ENCODE measurements around the gene AGAP1.
"Not testable (repeated sequence)": the region's sequence is repeated elsewhere in the genome, so short reads cannot be mapped to it uniquely, and the experiment has no call there.

The AGAP1 gene

DNA sequence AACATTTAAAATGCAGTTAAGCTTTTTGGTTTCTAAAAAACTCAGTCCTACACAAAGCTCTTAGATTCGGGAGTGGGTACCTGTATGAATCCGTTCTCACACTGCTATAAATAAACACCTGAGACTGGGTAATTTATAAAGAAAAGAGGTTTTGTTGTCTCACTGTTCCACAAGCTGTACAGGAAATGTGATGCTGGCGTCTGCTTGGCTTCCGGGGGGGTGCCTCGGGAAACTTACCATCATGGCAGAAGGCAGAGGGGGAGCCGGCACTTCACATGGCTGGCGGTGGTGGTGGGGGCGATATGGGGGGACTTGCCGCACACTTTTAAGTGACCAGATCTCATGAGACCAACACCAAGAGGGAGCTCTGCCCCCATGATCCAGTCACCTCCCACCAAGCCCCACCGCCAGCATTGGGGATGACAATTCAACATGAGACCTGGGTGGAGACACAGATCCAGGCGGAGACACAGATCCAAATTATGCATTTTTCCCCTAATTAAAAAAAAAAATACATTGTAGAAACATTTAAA lies 451.8 kb downstream of the AGAP1 start:
- Histone ChIP-seq H4K20me1 (no peaks in the 10 kb centered on the region), H3K36me3 (peaks cover 42% of the 10 kb centered on the region), H3K4me2 (no peak overlapping the region), H3K27ac (no peak overlapping the region), H3K27me3 (no peaks in the 10 kb centered on the region), H3K4me1 (peaks cover 33% of the 10 kb centered on the region), H3K9me3 (peaks cover 7% of the 10 kb centered on the region; the same call in 1 of the 2 replicates), H3K4me3 (no peak overlapping the region), H3K9ac (no peak overlapping the region)
- no peak for TF ChIP-seq Cebpa-rat (IDR thresholded peaks at IDR 0.05)

DNA sequence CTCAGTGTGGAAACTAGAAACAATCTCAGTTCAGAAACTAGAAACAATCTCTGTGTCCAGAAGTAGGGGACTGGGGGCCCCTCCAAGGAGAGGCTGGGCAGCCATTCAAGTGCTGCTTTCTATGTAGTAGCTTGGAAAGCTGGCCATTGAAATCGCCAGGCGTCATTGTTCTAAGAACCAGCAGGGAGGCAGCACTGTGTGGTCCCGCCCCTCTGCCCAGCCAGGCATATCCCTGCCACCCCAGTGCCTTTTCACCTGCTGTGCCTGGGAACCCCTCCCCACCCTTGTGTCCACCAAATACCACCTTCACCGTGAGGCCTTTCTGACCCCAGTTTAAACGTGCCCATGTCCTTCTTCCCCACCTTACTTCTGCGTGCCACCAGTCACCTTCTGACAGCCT lies 452.7 kb downstream of the AGAP1 start:
- Histone ChIP-seq H3K36me3 (peaks cover 37% of the 10 kb centered on the region), H4K20me1 (no peaks in the 10 kb centered on the region), H3K9ac (no peak overlapping the region), H3K4me2 (no peak overlapping the region), H3K4me1 (peaks cover 40% of the 10 kb centered on the region), H3K27me3 (no peaks in the 10 kb centered on the region), H3K9me3 (peaks cover 7% of the 10 kb centered on the region; the same call in 1 of the 2 replicates), H3K27ac (no peak overlapping the region), H3K4me3 (no peak overlapping the region)
- no peak for TF ChIP-seq Cebpa-rat (IDR thresholded peaks at IDR 0.05)

DNA sequence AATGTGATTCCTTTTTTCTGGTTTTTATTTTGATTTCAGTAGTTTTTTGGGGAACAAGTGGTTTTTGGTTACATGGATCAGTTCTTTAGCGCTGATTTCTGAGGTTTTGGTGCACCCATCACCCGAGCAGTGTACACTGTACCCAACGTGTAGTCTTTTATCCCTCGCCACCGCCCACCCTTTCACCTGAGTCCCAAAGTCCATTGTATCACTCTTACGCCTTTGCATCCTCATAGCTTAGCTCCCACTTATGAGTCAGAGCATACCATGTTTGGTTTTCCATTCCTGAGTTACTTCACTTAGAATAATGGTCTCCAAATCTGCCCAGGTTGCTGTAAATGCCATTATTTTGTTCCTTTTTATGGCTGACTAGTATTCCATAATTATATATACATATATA lies 453.2 kb downstream of the AGAP1 start:
- not testable (repeated sequence) for H3K27me3 ChIP-seq, H3K4me2 ChIP-seq, H3K9me3 ChIP-seq, H3K9ac ChIP-seq, H4K20me1 ChIP-seq, H3K27ac ChIP-seq, H3K4me3 ChIP-seq
- Histone ChIP-seq H3K4me1 (peaks cover 44% of the 10 kb centered on the region), H3K36me3 (peaks cover 32% of the 10 kb centered on the region)

DNA sequence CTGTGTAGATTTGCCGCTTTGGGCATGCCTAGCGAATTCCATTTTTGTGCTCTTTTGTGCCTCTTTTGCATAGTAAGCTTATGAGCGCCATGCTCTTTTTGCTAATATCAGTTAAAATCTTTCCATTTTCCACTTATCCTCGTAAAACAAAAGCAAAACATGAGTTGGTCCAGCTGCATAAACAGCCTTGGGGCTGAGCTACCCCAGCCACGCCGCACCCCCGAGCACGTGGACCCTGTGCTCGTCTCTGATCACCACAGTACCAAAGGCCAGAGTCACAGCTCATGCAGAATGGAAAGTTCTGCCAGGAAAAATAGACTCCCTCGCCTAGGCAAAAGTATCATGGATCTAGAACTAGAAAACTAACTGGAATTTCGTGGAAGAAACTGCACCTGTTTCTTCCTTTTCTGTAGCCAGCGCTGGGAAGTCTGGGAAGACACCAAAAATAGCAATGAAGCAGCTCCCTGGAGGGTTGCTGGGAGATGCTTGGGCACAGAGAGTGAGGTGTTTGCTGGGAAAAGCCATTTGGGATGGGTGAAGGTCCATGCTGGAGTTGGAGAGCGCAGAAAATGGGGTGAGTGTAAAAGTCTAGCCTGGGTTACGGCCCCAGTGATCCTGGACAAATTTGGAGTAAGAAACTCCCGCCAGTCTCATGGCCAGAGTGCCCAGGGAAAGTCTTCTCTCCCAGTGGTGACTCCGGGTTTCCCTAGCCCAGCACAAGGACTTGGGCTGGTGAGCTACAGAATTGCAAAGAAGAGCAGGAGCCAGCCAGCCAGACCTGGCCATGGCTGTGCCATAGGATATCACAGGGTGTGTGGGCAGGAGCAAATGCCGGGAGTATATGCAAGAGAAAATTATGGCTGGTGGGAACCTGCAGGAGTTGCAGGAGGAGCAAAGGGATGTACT lies 456.0 kb downstream of the AGAP1 start:
- H3K9me3 ChIP-seq = no peaks in the 10 kb centered on the region

DNA sequence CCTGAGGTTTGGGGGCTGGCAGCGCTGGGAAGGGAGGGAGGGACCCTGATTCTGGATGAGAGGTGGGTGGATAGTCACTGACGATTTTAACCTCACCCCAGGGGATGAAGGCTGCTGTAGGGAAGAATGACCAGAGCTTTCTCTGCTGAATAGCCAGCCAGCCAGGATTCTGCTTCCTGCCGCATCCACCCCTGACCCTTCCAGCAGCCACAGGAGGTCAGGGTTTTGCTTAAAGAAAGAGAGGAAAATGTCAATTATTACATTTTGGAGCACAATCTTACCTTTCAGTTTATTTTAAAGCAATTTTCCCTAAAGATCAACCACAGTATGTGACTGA lies 456.6 kb downstream of the AGAP1 start:
- Histone ChIP-seq H3K9me3 (no peaks in the 10 kb centered on the region), H3K4me1 (peaks cover 38% of the 10 kb centered on the region), H3K4me3 (no peak overlapping the region), H3K36me3 (peaks cover 38% of the 10 kb centered on the region), H3K4me2 (no peak overlapping the region), H3K27me3 (no peaks in the 10 kb centered on the region), H4K20me1 (no peaks in the 10 kb centered on the region), H3K27ac (no peak overlapping the region), H3K9ac (no peak overlapping the region)
- TF ChIP-seq Cebpa-rat (IDR thresholded peaks at IDR 0.05) = no peak

More for the DNA sequence above, 456.0 kb downstream of the AGAP1 start:
- Histone ChIP-seq H3K4me1 (peaks cover 36% of the 10 kb centered on the region), H3K27me3 (no peaks in the 10 kb centered on the region), H4K20me1 (no peaks in the 10 kb centered on the region), H3K27ac (no peak overlapping the region), H3K4me2 (no peak overlapping the region), H3K9ac (no peak overlapping the region), H3K4me3 (no peak overlapping the region), H3K36me3 (peaks cover 41% of the 10 kb centered on the region)
- no peak for TF ChIP-seq Cebpa-rat (IDR thresholded peaks at IDR 0.05)

DNA sequence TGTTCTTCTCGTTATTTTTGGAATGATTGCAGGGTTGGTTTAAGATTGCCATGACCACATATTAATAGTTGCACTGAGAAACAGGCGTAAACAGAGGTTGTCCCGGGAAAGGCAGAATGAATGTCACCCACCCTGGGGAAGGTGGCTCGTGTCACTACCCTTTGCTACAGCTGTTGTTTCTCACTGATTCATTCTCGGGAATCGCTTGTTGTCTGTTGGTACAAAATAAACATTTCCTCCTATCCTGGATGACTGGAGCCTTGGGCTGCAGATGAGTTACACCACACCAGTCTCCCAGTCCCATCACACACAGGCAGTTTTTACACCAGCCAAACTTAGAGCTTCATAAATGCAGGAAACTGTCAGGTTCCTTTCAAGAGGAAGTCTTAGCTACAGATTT lies 457.6 kb downstream of the AGAP1 start:
- no peak for TF ChIP-seq Cebpa-rat (IDR thresholded peaks at IDR 0.05)
- Histone ChIP-seq H3K4me2 (no peak overlapping the region; the same call in 1 of the 2 replicates), H3K4me3 (no peak overlapping the region)

DNA sequence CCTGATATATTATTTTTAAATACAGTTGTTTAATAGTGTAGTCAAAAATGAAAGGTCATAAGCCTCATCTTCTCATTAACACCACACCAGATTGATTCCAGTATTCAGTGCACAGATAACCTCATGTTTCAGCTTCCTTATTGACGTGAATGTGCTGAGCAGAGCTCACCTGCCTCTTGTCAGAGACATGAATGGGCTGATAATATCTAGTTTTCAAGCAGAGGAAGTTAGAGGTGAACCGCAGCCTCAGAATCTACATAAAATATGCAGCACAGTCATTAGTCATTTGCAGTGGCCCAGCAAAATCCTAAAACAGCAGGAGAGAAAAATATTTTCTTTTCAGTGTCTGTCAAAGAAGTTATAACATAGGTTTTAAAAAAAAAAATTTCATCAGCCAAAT lies 458.1 kb downstream of the AGAP1 start:
- no peaks in the 10 kb centered on the region for H4K20me1 ChIP-seq
- H3K4me1 ChIP-seq = peaks cover 25% of the 10 kb centered on the region
- H3K36me3 ChIP-seq = peaks cover 45% of the 10 kb centered on the region
- H3K27ac ChIP-seq = no peak overlapping the region
- no peak overlapping the region for H3K4me3 ChIP-seq
- no peak overlapping the region for H3K9ac ChIP-seq
- no peak for TF ChIP-seq Cebpa-rat (IDR thresholded peaks at IDR 0.05)
- H3K27me3 ChIP-seq = no peaks in the 10 kb centered on the region
- no peaks in the 10 kb centered on the region for H3K9me3 ChIP-seq
- H3K4me2 ChIP-seq = no peak overlapping the region; the same call in 1 of the 2 replicates

More for the DNA sequence above, 457.6 kb downstream of the AGAP1 start:
- Histone ChIP-seq H3K27me3 (no peaks in the 10 kb centered on the region), H3K9me3 (no peaks in the 10 kb centered on the region), H3K9ac (no peak overlapping the region), H3K4me1 (peaks cover 28% of the 10 kb centered on the region), H3K36me3 (peaks cover 43% of the 10 kb centered on the region), H4K20me1 (no peaks in the 10 kb centered on the region), H3K27ac (no peak overlapping the region)

DNA sequence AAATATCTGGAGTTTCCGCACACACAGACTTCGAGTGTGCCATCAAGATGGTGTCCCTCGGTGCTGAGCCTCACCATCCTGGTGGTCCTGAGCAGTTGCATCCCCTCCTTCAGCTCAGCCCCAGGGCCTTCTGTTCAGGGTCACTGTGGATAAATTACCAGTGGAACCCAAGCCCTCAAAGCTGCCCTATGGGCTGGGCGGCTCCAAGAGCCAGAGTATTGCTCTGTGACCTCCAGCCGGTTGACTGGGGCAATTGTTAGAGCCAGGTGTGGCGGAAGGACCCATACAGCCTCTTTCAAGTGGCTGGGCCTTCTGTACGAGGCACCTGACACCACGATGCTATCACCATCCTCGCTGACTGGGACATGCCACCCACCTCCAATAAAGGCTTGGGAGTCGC lies 458.9 kb downstream of the AGAP1 start:
- Histone ChIP-seq H3K4me2 (no peak overlapping the region), H3K4me3 (no peak overlapping the region), H3K4me1 (peaks cover 25% of the 10 kb centered on the region), H4K20me1 (no peaks in the 10 kb centered on the region), H3K36me3 (peaks cover 51% of the 10 kb centered on the region), H3K27ac (no peak overlapping the region), H3K27me3 (no peaks in the 10 kb centered on the region), H3K9ac (no peak overlapping the region), H3K9me3 (no peaks in the 10 kb centered on the region)
- no peak for TF ChIP-seq Cebpa-rat (IDR thresholded peaks at IDR 0.05)

DNA sequence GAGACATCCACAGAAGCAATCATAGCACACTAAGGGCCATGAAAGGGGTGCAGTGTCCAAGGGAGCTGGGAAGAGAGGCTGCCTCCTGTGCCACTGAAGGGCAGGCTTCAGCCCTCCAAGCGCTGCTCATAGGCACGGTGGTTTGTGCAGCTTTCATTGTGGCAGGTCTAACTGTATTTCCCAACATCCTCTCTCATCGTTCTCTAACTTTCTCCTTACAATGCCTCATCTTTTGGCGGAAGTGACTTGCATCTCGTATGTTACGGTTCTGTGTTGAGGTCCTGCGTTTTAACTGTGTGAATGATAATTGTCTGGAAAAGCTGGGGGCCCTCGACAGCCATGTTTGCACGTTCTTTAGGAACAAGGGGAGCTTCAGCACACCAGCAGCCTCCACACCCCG lies 460.4 kb downstream of the AGAP1 start:
- Histone ChIP-seq H3K27ac (no peak overlapping the region), H3K9ac (no peak overlapping the region), H3K4me3 (no peak overlapping the region), H3K27me3 (no peaks in the 10 kb centered on the region), H3K9me3 (no peaks in the 10 kb centered on the region), H3K4me1 (peaks cover 25% of the 10 kb centered on the region), H3K36me3 (peaks cover 53% of the 10 kb centered on the region), H4K20me1 (no peaks in the 10 kb centered on the region), H3K4me2 (peak overlapping the region; percentile 8)
- no peak for TF ChIP-seq Cebpa-rat (IDR thresholded peaks at IDR 0.05)

DNA sequence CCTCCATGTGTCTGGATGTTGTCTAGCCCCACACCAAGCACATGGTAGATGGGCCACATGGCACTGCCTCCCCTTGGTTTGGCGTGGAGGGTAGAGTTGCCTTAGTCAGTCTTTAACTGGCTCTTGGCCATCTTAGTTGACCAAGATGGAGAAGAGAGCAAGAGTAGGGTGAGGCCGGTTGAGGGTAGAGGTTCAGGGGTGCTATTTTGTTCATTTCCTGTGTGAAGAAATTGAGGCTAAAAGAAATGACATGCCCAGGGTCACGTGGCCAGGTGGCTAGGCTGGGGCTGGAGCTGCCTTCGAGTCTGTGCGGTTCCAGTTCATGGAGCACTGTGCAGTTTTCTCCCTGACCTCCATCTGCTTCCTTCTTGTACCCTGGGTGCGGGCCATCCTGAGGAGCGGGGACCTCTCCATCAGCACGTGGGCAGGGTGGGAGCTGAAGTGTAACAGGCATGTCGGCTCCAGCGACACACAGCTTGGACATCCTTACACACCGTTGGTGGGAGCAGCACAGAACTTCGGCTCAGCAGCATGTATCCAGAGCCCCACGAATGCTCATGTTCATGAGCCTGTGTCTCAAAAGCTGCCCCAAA lies 461.1 kb downstream of the AGAP1 start:
- H3K4me3 ChIP-seq = no peak overlapping the region
- peaks cover 25% of the 10 kb centered on the region for H3K4me1 ChIP-seq
- H3K9me3 ChIP-seq = no peaks in the 10 kb centered on the region
- H3K9ac ChIP-seq = no peak overlapping the region
- peak overlapping the region; percentile 8 for H3K4me2 ChIP-seq
- peaks cover 55% of the 10 kb centered on the region for H3K36me3 ChIP-seq
- H4K20me1 ChIP-seq = no peaks in the 10 kb centered on the region
- H3K27me3 ChIP-seq = no peaks in the 10 kb centered on the region
- H3K27ac ChIP-seq = no peak overlapping the region
- no peak for TF ChIP-seq Cebpa-rat (IDR thresholded peaks at IDR 0.05)
